NT2/D1 (cell line): ENCODE results near the gene CATSPERD.

Source experiments
- YY1 ChIP-seq: IDR thresholded peaks from 2 replicates; pipeline ENCODE4 v1.6.1; 2011; ENCODE audit not compliant: insufficient read length, insufficient read depth
- ZNF274 ChIP-seq: IDR thresholded peaks from 2 replicates; pipeline ENCODE4 v1.6.1; 2011; ENCODE audit warnings: mild to moderate bottlenecking, low read depth, low read length

- no peak for TF ChIP-seq YY1
- no peak for TF ChIP-seq ZNF274
Observed at GRCh38 chr19:5718037-5718578, 2.3 kb upstream of the CATSPERD start.
